ENCODE results near the gene SETDB1. TPM values are rescaled to one million over a fixed set of nuclear protein-coding genes. Genes with fewer than 3 reads are reported as not detected.
A peak's percentile ranks its signal among the peaks of the same experiment; 100 is the strongest.

The SETDB1 gene
- total RNA-seq, 4 donors from 2014 or later = 25.0 to 61.9 (median 38.5) TPM

GRCh38 chr1:150966011-150966410, 39.8 kb downstream of the SETDB1 start:
- TF ChIP-seq POLR2A (IDR thresholded peaks at IDR 0.05) (no peak), POLR2AphosphoS5 (IDR thresholded peaks at IDR 0.05) (no peak), EP300 (IDR thresholded peaks at IDR 0.05) (no peak), CTCF (IDR thresholded peaks at IDR 0.05) (no peak)
- WGBS = 75% methylated on average over 6 of the region's 6 CpGs
- H3K4me3 ChIP-seq = no peak overlapping the region
- DNase-seq (ENCODE audit: low spot score in 2 of 2) = no peak
- no peaks in the 10 kb centered on the region for H3K9me3 ChIP-seq
- peaks cover 9% of the 10 kb centered on the region for H3K4me1 ChIP-seq
- H3K27me3 ChIP-seq = no peaks in the 10 kb centered on the region
- peaks cover 82% of the 10 kb centered on the region for H3K36me3 ChIP-seq
- no peak overlapping the region for H3K27ac ChIP-seq

GRCh38 chr1:150967936-150968335, 41.8 kb downstream of the SETDB1 start:
- H3K4me1 ChIP-seq = peaks cover 28% of the 10 kb centered on the region
- no peaks in the 10 kb centered on the region for H3K27me3 ChIP-seq
- H3K9me3 ChIP-seq = no peaks in the 10 kb centered on the region
- no peak for TF ChIP-seq POLR2AphosphoS5 (IDR thresholded peaks at IDR 0.05)
- TF ChIP-seq EP300 (IDR thresholded peaks at IDR 0.05) = no peak
- TF ChIP-seq POLR2A (IDR thresholded peaks at IDR 0.05) = no peak
- TF ChIP-seq CTCF (IDR thresholded peaks at IDR 0.05) = no peak
- H3K36me3 ChIP-seq = peaks cover 63% of the 10 kb centered on the region
- WGBS = 97% methylated on average over 13 of the region's 13 CpGs
- DNase-seq (ENCODE audit: low spot score in 2 of 2) = no peak
- H3K4me3 ChIP-seq = no peak overlapping the region
- H3K27ac ChIP-seq = no peak overlapping the region

- WGBS = 87% methylated on average over 4 of the region's 4 CpGs
- Histone ChIP-seq H3K27ac (no peak overlapping the region), H3K4me3 (no peak overlapping the region), H3K4me1 (peaks cover 34% of the 10 kb centered on the region), H3K9me3 (no peaks in the 10 kb centered on the region), H3K36me3 (peaks cover 57% of the 10 kb centered on the region), H3K27me3 (no peaks in the 10 kb centered on the region)
- DNase-seq (ENCODE audit: low spot score in 2 of 2) = no peak
- TF ChIP-seq EP300 (IDR thresholded peaks at IDR 0.05) (no peak), CTCF (IDR thresholded peaks at IDR 0.05) (no peak), POLR2AphosphoS5 (IDR thresholded peaks at IDR 0.05) (no peak), POLR2A (IDR thresholded peaks at IDR 0.05) (no peak)
Observed at GRCh38 chr1:150968491-150968890, 42.3 kb downstream of the SETDB1 start.

- Histone ChIP-seq H3K27ac (no peak overlapping the region), H3K27me3 (no peaks in the 10 kb centered on the region), H3K9me3 (no peaks in the 10 kb centered on the region), H3K36me3 (peaks cover 46% of the 10 kb centered on the region), H3K4me1 (peaks cover 37% of the 10 kb centered on the region), H3K4me3 (no peak overlapping the region)
- TF ChIP-seq POLR2AphosphoS5 (IDR thresholded peaks at IDR 0.05) (no peak), POLR2A (IDR thresholded peaks at IDR 0.05) (no peak), CTCF (IDR thresholded peaks at IDR 0.05) (no peak), EP300 (IDR thresholded peaks at IDR 0.05) (no peak)
- DNase-seq (ENCODE audit: low spot score in 2 of 2) = no peak
- WGBS = 80% methylated on average over 3 of the region's 3 CpGs
Observed at GRCh38 chr1:150969626-150970025, 43.5 kb downstream of the SETDB1 start.

GRCh38 chr1:150970808-150971582, 44.8 kb downstream of the SETDB1 start:
- DNase-seq (ENCODE audit: low spot score in 2 of 2) = peak; percentile 90 to 91
- TF ChIP-seq POLR2AphosphoS5 (IDR thresholded peaks at IDR 0.05) (no peak), POLR2A (IDR thresholded peaks at IDR 0.05) (no peak), CTCF (IDR thresholded peaks at IDR 0.05) (no peak), EP300 (IDR thresholded peaks at IDR 0.05) (no peak)
- peak overlapping the region; percentile 71 for H3K27ac ChIP-seq
- peaks cover 32% of the 10 kb centered on the region for H3K36me3 ChIP-seq
- peak overlapping the region; percentile 69 for H3K4me3 ChIP-seq
- no peaks in the 10 kb centered on the region for H3K27me3 ChIP-seq
- peaks cover 45% of the 10 kb centered on the region for H3K4me1 ChIP-seq
- H3K9me3 ChIP-seq = no peaks in the 10 kb centered on the region
- WGBS = 58% methylated on average over 11 of the region's 11 CpGs
